Hematopoietic multipotent progenitor cell (in vitro differentiated cells): ENCODE measurements around the gene STEAP1B. TPM values are rescaled to one million over a fixed set of nuclear protein-coding genes. Genes with fewer than 3 reads are reported as not detected.
A peak's percentile ranks its signal among the peaks of the same experiment; 100 is the strongest.
"Not testable (repeated sequence)": the region's sequence is repeated elsewhere in the genome, so short reads cannot be mapped to it uniquely, and the experiment has no call there.

Experiments
- DNase-seq, 3 donors: peaks; one replicate each; pipeline ENCODE4 v3.0.0-alpha.2; 2011 to 2015; ENCODE audit warnings: low read depth in 2 of 3, low spot score in 2 of 3
- total RNA-seq: library from RNA; depleted of rRNA; stranded (reverse); fragments of >200 nt; gene quantifications from one replicate; pipeline ENCODE4 v1.2.3, GENCODE V29; 2012

Gene STEAP1B
- total RNA-seq, 1 donor, result under 0.01 TPM

DNA sequence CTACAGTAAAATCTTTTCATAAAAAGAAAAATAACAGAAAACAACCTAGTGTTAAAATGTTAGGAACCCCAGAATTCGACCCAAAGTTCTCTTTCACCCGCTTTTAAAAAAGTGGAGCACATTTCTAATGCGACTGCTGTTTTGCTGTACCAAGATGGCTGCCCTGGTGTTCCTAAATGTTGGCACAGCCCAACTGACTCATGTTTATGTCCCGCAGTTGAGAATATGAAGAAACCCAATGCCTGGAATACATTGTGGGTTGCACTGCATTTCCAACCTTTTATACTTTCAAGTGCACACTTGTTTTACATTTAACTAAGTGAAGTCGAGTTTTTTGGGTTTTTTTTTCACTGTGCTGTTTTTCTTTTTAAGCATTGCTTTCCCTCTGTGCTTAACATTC is 944 bp downstream of the STEAP1B start:
- DNase-seq, result no peak

DNA sequence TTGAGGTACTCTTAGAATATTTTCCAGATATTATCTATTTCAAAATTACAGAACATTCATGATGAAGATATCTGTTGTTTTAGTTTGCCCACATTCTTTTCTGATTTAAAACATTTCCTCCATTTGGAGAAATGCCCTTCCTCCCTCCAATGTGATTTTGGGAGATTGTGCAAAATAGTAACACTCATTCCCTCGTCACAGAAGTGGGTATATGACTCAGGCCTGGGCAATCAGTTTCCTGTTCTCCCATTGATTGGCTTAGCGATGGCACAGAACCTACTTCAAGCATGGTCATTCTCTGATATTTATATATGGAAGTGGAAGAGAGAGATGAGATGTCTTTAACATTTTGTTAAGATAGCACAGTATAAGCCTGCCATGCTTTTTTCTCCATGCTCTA is 3.1 kb downstream of the STEAP1B start:
- DNase-seq, result not testable (repeated sequence)

- not testable (repeated sequence) for DNase-seq
These were observed 3.6 kb downstream of the STEAP1B start for GRCh38 chr7:22496296-22496888.

- DNase-seq, result not testable (repeated sequence)
These were observed 6.6 kb downstream of the STEAP1B start for GRCh38 chr7:22493160-22493925.

GRCh38 chr7:22488643-22489462 is 11.1 kb downstream of the STEAP1B start:
- DNase-seq, result peak; percentile 37 to 81 (median 58)

DNA sequence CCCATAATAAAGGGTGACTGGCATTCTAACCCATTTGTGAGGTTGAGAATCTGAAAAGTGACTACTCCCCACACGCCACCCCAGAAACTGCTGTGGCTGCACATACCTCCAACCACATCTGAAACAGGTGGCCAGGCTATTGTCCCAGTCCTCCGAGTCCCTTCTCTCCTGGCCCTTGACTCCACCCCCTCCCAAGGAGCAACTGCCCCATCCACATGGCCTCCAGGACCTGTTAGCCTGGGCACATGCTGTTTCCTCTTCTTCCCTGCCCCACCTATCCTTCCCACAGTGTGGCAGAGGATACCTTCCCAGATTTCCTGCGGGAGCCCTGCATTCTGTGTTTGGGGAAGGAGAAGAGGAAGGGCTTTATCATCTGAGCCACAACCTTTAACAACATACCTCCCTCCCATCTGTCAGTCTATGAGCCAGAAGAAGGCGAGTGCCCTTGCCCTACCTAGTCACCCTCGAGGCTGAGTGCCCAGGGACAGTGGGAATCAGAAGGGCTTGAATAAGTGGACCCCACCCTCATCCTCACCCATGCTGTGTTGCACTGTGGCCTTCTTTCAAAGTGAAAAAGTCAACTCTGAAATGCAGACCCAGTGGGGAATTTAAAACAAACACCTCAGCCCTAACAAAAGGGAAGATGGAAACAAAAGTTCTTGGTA is 11.9 kb downstream of the STEAP1B start:
- DNase-seq, result no peak

DNA sequence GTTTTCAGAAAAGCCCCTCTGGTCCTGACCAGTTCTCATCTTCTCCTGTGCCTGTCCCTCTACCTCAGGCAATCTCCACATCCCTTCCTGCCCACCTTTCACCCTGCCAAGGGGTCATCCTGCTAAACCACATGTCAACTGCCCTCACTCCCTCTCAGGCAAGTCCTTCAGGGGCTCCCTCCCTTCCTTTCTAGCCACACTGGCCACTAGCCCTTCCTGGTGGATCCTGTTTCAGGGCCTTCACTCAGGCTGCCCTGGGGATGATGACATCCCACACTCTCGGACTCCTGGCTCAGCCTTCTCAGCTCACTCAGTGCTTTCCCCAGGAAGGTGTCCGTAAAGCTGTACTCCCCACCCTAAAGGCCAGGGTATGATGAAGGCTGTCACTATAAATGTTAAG is 13.4 kb downstream of the STEAP1B start:
- no peak for DNase-seq

DNA sequence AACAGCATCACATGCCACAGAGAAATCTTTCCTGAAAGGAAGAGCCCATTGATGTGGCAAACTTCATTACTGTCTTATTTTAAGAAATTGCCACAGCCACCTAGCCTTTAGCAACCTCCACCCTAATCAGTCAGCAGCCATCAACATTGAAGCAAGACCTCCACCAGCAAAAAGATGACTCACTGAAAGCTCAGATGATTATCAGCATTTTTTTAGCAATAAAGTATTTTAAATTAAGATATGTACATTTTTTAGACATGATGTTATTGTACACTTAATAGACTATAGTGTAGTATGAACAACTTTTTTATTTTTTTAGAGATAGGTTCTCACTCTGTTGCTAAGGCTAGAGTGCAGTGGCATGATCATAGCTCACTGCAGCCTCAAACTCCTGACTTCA is 14.8 kb downstream of the STEAP1B start:
- DNase-seq, result no peak

GRCh38 chr7:22482503-22482902 is 17.5 kb downstream of the STEAP1B start:
- DNase-seq, result no peak

GRCh38 chr7:22481726-22482125 is 18.3 kb downstream of the STEAP1B start:
- peak in 1 of 3 donors; percentile 63 for DNase-seq

- DNase-seq, result no peak
These were observed 19.4 kb downstream of the STEAP1B start for GRCh38 chr7:22480523-22481075.

- DNase-seq, result no peak
These were observed 22.0 kb downstream of the STEAP1B start for GRCh38 chr7:22477876-22478450.

- DNase-seq, result no peak
These were observed 22.7 kb downstream of the STEAP1B start for GRCh38 chr7:22477262-22477661.

GRCh38 chr7:22476824-22477223 is 23.2 kb downstream of the STEAP1B start:
- no peak for DNase-seq

DNA sequence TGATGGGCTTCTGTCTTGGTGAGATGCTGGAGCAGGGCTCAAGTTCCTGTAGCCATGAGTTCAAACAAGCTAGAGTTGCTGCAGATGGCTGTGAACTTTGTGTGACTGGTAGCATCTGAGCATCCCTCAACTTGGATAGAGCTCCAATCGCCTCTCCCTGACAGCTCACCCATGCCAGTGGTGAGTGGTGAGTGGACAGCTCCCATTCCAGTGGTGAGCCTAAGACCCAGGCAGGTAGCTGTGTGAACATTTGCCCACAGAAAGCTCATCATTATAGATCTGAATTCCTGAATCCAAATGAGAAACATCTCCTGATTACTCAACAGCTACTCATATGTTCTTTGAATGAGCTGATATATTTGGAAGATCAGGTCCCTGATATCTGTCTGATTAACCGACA is 25.3 kb downstream of the STEAP1B start:
- no peak for DNase-seq

DNA sequence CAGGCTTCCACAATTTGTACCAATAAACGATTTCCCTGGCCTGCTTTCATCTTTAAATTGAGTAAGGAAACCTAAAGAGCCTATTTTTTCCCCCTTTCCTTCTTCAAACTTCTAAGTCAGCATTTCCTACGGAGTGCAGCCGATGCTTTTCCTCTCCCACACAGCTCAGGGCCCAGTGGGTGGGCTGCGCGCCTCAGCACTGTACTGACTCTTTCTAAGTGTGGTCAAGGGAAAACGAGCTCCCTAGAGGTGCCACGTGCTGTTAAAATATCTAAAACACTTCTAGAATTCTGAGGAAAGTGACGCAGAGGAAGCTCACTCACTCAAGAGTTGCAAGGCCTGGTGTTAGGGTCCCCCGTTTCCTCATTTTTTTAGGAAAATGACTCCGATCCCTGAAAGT is 29.0 kb downstream of the STEAP1B start:
- no peak for DNase-seq

DNA sequence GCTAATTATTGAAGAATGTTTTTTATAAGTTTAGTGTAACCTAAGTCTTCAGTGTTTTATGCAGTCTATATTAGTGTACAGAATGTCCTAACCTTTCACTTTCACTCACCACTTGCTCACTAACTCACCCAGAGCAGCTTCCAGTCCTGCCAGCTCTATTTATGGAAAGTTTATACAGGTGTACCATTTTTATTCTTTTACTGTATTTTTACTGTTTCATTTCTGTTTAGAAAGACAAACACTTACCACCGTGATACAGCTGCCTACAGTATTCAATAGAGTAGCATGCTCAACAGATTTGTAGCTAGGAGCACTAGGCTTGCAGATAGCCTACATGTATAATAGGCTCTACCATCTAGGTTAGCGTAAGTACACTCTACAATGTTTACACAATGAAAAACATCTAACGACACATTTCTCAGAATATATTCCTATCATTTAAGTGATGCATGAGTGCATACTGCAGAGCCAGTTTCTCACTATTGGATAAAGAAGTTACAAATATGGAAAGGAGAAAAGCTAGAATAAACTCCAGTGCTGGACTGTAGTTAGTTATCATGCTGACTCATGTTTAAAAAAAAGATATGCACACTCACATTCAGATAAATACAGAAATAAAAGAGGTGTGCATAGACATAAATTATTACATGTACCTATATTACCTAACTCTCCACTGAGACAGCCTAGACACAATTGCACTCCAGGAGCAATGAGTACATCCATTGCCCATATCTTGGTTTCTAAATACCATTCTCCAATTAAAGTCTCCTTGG is 30.4 kb downstream of the STEAP1B start:
- no peak for DNase-seq

DNA sequence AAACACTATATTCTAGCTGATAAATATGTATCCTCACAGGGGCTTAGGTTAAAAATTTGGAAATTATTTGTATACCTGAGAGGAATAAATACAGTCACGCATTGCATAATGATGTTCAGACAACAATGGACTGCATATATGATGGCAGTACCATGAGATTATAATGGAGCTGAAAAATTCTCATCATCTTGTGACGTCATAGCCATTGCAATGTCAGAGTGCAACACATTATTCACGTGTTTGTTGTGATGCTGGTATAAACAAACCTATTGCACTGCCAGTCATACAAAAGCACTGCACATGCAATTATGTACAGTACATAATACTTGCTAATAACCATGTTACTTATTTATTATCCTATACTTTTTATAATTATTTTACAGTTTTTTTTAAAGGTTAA is 31.4 kb downstream of the STEAP1B start:
- DNase-seq, result no peak

GRCh38 chr7:22464299-22464698 is 35.7 kb downstream of the STEAP1B start:
- no peak for DNase-seq
